ENCODE results near the gene KCNAB1.

The KCNAB1 gene

DNA sequence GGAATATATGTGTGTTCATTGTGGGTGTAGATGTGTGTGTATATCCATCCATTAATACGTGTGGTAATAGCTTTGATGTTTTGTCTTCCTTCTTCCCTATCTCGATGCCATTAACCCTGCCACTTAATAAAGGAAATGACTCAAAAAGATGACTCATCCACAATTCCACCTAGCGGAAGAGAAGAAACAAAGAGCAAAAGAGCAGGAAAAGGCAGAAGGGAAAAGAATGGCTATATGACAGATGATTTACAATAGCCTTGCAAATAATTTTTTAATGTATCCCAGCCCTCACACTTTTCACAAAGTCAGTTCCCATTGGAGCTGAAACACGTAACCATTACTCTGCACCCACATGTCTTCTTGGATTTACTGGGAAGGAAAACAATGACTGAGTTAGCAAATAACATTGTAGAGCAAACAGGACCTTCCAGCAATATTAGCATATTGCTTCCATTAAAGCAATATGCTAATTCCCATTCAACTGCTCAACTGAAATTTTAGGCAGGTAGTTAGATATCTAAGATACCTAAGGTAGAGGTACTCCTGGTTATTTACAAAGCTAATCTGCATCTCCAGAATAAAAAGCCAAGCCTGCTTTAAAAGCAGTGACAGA is 197.2 kb downstream of the KCNAB1 start:
- no peak for DNase-seq (ENCODE audit: low read depth)

DNA sequence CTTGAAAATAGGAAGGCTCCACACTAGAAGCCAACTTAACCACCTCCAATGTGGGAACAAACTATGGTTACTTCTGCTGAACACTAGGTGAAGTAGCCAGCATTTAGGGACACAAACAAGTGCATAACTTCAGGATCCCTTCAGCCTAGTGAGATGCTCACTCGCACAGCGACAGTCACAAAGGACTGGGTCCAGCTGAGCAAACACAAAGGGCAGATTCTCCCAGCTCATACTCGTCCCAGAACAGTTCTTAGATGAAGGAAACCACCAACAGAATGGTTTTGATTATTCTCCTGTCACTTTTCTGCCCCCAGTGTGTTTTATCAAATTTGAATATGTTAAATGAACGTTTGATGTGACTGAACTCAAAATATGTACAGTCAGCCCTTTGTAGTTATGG is 201.6 kb downstream of the KCNAB1 start:
- no peak for DNase-seq (ENCODE audit: low read depth)

DNA sequence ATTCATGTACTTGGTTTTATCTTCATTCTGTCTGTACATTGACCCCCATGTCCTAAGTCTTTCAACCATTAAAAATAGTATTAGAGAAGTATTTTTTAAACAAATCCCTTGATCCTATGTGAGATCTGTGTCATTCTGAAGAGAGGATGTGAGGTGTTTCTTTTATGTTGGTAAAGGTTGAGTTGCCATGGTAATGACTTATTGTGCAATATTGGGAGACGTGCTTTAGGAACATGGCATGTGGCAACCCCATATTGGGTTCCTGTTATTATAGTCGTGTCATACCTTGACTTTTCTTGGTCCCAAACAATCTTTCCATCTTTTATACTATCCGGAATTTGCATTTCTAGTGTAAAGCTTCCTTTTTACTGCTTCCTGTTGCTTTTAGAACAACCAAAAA is 203.1 kb downstream of the KCNAB1 start:
- no peak for DNase-seq (ENCODE audit: low read depth)

DNA sequence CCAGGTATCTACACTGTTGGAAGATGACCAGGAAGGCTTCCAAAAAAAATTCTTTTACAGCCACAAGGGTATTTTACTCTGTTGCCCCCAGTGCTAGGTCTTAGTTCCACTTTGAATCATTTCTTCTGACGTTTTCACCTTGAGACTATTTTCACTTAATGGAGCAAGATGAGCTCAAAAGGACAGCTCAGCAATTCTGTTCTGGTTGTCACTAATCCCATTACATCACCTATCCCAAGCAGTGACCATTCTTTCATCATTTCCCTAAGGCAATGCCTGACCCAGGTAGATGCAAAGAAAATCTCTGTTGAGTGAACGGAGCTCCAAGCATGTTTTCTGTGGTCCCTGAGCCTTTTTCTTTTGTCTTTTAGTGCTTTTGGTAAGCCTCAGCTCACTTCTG is 210.0 kb downstream of the KCNAB1 start:
- no peak for DNase-seq (ENCODE audit: low read depth)

DNA sequence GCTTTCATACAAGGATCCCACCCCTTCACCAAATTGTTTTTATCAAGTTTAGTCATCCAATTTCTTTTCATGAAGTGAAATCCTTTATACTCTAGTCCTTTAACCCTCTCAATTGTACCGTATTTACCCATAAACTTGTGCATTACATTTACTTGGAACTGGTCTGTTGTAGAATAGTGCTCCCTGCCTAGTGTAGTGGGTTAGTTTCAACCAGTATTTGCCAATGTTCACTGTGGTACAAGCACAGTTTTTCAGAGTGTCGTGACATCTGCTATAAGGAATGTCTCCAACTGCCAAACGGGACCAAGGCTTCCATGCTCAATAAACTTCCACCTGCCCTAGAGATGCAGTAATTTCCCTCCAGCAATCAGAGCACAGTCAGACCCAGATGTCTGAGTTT is 211.9 kb downstream of the KCNAB1 start:
- no peak for DNase-seq (ENCODE audit: low read depth)

DNA sequence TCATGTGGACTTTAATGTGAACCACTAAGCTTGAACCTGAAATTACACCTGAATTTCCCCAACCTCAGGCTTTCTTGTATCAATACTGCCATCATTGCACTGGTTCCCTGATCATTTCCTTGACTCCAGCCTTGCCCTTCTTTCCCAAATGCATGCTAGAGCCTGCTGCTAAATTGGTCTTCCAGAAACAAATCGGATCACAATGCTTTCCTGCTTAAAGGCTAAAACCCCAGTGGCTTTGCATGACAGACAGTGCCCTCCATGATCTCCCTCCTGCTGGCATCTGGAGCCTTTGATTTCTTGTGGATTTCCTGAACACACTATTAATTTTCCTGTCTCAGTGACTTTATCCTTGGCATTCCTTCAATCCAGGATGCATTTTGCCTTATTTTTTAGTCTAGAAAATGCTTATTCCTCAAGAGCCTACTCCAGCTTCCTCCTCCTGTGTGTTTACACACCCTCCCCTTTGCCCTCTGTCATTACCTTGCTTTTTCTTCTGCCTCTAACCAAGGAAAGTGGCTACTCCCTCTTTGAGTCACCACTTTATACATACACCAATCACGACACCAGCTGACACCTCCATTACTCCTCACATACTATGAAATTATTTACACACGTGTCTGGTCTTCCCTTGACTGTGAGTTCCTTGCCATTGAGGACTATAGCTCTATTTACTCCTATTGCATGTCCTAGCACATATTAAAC is 214.6 kb downstream of the KCNAB1 start:
- no peak for DNase-seq (ENCODE audit: low read depth)

DNA sequence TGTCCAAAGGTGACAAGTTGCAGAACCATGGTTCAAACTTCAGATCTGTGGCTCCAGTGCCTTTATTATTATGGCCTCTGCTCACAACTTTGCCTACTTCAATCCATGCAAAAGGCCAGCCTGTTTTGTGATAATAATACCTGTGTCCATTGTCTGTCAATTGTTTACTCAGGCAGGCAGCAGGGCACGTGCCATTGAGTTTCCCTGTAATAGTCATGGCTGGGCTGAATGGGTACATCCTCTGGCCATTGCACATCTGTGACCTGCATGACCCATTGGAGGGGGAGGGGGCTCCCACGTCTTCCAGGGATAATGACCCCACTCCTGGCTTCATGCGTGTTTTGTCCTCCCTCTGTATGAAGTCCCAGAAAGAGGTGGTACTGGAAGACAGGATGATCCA is 219.1 kb downstream of the KCNAB1 start:
- DNase-seq (ENCODE audit: low read depth) = no peak

DNA sequence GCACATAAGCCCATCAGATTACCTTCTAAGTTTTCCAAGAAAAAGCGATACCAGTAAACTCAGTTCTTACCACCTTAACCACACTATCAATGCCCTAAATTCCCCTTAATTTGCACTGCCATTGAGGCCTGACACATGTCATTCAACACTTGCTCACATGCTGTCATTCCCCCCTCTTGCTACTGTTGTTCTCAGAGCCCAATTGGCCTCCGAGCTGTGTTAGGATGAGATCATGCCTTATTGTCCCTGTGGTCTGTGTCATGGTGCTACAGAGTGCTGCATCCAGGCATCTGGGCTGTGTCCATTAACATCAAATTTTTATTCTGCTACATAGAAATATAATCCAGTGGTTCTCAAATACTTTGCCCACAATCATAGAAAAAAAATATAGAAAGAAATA is 221.0 kb downstream of the KCNAB1 start:
- no peak for DNase-seq (ENCODE audit: low read depth)

DNA sequence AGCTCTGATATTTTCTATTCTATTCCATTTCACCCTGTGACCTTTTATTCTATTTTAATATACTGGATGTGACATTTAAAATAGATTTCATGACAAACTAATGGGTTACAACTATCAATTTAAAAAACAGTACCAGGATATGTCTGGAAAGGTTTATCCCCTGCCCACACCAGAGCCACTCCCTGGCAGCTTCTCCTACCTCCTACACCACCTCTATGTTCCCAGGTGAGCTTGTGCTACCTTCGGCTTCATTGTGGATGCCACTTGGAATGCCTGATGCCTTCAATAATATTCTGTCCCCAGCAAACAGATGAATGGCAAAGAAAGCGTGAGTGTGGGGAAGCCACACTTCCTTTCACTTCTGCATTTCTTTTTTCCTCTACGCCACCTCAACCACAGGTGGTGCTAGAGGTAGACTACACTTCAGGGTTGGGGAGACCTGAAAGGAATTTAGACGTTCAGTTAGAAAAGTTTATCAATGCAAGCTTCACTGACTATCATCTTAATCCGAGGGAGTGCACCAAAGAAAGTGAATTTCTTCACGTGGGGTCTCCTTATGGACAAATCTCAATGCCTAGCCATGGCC is 221.5 kb downstream of the KCNAB1 start:
- no peak for DNase-seq (ENCODE audit: low read depth)

DNA sequence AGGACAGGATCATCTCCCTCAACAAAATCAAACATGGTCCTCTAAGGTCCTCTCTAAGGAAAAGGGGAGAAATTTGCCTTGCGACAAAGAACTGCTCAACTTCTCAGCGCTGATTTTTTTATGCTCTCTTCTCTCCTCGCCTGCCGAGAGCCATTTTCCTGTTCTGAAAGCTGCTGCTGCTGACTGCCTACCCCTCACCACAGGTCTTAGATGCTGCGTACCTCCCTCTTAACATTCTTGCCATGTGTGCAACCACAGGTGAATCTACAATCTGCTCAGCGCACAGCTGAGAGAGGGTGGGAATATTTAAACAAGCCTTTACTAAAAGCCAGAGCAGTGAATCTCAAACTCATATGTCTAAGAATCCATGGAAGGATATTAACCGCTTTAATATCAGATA is 223.8 kb downstream of the KCNAB1 start:
- DNase-seq (ENCODE audit: low read depth) = no peak

DNA sequence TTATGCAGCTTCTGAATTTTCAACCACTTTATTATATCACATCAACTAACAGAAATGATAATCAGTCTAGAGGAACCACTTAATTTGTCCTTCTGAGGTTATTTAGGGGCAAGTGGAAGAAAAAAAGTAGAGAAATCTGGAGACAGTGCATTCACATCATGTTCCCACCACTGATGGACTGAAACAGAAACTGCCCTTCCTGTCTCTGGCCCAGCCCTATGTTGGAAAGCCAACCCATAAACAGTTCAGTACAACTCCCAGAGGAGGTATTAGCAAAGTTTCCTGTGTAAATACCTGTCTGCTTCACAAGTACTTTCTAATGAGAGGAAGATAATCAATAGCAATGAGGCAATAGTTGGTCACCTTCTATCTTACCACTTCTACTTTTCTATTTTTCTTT is 228.7 kb downstream of the KCNAB1 start:
- no peak for DNase-seq (ENCODE audit: low read depth)

DNA sequence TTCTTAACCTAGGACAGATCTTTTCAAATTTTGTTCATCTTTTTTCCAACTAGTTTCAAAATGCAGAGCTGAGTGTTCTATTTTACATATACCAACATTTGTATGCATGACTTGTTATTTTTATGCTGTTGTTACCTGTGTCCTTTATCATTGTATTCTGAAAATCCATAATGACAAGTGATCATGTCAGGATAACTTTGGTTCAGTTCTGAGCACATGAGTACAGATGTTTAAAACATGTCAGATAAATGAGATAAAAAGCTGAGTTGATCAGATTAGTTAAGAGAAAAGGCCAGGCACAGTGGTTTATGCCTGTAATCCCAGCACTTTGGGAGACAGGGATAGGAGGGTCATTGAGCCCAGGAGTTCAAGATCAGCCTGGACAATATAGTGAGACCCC is 229.6 kb downstream of the KCNAB1 start:
- no peak for DNase-seq (ENCODE audit: low read depth)

DNA sequence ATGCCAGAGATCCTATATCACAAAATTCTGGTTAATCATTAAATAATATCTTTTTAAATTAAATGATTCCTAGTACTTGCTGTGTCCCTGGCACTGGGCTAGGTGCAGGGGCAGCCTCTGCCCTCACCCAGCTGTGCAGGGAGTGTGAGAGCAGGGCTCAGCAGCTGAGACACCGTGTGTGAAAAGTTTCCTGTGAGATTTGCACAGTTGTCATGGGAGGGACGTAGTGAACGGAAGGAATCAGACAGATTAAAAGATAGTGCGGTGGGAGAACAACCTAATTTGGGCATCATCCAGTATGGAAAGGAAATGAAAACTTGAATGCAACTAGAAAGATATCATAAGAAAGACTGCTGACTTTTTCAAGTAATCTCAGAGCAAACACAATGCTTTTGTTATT is 230.4 kb downstream of the KCNAB1 start:
- DNase-seq (ENCODE audit: low read depth) = no peak

DNA sequence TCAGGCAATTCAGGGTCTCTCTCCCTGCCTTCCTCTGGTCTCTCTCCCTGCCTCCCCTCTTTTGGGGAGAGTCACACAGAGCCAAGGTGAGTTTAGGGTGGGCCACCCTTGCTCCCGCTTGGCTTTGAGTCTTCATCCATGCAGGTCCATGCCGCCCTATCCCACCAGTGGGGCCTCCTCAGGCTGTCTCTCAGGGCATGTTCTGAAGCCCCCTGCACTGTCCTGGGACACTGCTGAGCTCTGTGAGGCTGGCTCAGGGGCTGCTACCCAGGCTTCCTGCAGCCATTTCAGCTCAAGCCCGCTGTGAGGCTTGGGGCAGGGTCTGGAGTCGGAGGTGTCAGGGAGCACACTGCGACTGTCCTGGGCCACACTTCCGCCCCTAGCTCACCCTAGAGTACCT is 231.4 kb downstream of the KCNAB1 start:
- DNase-seq (ENCODE audit: low read depth) = no peak

DNA sequence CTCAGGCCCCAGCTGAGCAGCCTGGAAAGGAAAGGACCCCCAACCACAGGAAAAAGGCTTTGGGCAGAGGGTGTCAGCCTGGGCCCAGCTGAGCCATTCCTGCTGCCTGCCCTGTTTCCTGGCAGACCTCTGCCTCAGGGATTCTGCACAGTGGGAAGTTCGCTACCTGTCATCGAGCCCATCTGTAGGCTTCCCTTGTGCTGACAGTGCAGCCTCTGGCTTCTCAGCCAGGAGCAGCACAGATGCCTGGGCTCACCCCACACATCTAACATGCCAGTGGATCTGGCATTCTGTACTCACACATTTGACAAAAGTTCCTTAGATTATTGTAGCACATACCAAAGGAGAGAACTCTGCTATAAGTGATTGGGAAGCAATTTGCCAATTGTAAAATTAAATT is 232.3 kb downstream of the KCNAB1 start:
- no peak for DNase-seq (ENCODE audit: low read depth)

DNA sequence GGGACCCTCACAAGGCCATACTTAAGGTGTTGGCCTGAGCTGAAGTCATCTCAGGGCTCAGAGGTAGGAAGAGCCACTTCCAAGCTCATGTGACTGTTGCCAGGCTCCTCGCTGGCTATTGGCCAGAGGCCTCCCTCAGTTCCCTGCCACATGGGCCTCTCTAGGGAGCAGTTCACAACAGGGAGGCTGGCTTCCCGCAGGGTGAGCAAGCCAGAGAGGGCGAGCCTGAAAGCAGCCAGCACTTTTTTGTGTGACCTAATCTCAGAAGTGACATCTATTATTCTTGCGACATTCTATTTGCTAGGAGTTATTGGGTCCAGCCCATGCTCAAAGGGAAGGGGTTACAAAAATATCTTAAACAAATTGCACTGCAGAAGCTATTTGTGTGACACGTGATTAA is 233.2 kb downstream of the KCNAB1 start:
- DNase-seq (ENCODE audit: low read depth) = no peak

DNA sequence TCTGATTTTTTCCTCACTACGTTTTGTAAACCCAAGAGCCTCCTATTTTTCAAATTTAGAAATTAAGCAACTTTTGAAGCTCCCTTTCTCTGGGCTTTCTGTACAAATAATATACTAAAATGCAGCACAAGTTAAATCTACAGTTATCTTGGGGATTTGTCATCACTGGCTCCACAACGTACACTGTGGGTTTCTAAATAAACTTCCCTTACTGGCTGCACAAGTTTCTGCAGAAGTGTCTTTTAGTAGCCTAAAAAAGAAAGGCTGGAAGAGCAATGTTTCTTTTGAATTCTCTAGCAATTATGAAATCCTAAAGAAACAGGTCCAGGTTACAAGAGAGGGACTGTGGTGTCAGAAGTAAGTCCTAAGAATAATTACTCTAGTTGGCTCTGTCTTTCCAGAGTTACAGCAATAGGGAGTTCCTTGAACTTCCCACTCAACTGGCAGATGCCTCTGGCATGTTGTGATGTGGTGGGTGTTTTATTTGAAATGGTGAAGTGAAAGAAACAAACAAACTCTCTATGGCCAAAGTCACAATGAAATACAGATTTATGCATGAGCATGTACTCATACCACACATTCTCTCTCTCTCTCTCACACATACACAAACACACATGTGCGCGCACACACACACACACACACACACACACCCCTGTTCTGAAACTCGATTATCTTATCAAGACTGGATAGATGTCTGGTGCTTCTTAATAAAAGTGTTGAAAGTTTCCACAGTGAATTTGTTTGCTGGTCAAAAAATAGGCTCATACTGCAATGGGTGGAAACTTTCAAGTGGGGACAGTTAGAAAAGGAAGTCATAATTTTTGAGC is 236.4 kb downstream of the KCNAB1 start:
- no peak for DNase-seq (ENCODE audit: low read depth)

DNA sequence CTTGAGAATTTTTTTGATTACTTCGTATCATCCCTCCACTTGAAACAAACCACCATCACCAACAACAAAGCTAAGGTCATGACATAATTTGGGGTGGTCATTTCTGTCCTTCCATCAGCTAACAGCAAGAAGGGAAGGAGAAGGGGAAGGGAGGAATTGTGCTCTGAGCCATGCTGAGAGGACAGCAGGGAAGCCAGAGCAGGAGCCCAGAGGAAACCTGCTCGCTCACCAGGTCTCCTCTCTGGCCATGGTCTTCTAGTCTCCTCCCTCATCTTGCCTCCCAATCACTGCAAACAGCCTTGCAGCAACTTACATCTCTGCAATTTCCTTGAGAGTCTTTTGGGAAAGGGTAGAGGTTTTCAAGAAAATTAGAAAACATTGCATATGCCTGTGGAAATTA is 237.9 kb downstream of the KCNAB1 start:
- DNase-seq (ENCODE audit: low read depth) = no peak

DNA sequence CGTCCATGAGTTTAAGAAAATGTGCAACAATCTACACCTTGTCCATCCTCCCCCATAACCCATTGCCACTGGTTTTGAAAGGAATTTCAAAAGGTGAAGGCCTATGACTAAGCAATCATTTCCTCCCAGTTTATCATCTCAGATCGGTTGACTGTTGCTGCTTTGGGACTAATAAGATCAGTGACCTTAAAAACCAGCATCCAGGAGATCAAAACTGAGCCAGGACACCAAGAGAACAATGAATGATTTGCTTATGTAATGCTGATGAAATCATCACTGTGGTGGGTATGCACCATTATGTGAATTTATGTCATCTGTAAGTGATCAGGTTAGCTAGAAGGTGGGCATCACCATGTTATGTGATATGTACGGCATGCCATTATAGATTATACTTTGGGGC is 239.0 kb downstream of the KCNAB1 start:
- DNase-seq (ENCODE audit: low read depth) = no peak

DNA sequence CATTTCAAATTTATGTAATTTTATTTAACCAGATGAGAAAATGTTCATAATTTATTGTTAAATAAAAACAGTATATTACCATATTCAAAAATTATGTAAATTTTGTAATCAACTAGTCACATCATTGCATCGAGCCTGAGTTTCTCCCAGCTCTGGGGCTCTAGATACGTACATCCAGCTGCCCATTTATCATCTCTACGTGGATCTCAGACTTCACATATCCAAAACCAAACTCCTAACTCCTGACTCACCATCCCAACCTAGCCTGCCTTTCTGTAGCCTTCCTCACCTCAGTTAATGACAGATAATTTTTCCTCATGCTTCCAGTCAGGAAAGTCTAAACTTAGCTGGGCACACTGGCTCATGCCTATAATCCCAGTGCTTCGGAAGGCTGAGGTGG is 239.7 kb downstream of the KCNAB1 start:
- no peak for DNase-seq (ENCODE audit: low read depth)

DNA sequence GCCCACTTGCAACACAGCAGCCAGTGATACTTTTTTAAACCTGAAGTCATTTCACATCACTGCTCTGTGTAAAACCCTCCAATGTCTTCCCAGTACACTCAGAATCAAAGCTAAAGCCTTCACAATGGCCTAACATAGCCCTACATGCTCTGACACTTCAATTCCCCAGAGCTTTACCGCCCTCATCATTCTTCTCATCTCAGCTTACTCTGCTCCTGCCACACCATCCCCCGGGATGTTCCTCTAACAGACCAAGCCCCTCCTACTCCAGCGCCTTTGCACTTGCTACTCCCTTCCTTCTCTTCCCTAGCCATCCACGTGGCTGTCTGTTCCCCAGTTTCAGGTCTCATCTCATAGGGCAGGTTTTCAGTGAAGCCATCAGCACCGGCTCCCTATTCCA is 240.6 kb downstream of the KCNAB1 start:
- DNase-seq (ENCODE audit: low read depth) = no peak

DNA sequence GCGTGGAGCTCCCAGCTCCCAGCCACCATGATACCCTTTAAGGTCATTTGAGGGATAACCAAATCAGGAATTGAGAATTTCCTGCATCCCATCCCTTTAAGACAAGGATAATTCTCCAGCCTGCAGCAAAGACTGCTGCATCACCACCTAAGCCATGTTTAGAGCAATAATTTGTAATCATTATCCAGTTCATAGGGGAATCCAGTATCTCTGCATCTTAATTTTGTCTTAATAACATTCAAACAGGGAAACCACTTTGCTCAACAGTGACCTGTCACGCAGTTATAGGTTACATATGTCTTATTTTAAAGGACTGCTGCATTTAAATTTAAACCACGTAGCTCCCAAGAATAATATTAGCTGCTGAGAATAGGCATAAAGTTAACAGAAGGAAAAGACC is 246.2 kb downstream of the KCNAB1 start:
- no peak for DNase-seq (ENCODE audit: low read depth)

DNA sequence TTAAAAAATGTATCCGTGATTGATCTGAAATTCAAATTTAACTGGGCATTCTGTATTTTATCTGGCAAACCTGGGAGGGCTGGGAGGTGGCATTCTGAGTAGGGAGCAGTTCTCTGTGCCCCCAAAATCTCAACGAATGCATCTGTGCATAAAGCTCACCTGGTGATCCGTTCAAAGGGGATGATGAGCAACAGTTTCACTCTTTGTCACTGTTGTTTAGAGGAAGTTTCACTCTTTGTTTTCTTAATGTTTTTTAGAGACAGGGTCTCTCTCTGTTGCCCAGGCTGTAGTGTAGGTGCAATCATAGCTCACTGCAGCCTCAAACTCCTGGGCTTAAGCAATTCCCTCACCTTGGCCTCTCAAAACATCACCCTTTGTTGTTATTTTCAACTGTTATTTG is 247.8 kb downstream of the KCNAB1 start:
- DNase-seq (ENCODE audit: low read depth) = no peak
